ENCODE results near the gene IL6ST.
A peak's percentile ranks its signal among the peaks of the same experiment; 100 is the strongest.

Gene IL6ST

DNA sequence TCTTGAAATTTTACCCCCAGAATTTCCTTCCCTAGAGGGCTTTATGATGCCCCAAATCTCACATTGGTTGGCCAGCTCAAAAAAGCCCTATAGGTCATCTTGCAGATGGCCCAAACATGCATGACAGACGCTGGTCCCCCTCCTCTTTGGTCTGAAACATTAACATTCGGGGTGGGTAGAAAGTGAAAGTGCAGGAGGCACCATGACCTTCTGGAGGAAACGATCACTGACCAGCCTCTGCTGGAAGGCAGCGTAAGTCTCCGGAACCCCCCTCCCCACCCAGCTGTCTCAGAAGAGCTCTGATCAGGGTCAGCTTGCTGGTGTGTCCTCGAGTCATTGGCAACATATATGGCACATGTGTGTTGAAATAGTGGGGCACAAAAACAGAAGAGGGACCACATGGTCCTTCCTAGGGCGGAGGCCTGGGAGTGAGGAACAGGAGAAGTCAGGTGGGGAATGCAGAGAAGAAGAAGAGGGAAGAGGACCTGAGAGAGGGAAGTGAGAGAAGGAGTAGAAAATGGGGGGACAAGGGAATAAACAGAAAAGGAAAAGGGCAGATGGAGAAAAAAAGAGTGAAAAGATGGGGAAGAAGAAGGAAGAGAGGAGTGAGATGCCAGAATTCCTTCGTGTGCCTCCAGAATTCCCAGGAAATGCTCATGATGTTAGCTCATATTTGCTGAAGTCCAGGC is 97.4 kb downstream of the IL6ST start:
- DNase-seq (ENCODE audit: low read depth in 2 of 2): no peak
- no peak overlapping the region for H3K4me3 ChIP-seq (replicated peaks in 1 of 2; ENCODE audit: low read depth in 2 of 2, low read length in 2 of 2)
- TF ChIP-seq, protein P1, sequence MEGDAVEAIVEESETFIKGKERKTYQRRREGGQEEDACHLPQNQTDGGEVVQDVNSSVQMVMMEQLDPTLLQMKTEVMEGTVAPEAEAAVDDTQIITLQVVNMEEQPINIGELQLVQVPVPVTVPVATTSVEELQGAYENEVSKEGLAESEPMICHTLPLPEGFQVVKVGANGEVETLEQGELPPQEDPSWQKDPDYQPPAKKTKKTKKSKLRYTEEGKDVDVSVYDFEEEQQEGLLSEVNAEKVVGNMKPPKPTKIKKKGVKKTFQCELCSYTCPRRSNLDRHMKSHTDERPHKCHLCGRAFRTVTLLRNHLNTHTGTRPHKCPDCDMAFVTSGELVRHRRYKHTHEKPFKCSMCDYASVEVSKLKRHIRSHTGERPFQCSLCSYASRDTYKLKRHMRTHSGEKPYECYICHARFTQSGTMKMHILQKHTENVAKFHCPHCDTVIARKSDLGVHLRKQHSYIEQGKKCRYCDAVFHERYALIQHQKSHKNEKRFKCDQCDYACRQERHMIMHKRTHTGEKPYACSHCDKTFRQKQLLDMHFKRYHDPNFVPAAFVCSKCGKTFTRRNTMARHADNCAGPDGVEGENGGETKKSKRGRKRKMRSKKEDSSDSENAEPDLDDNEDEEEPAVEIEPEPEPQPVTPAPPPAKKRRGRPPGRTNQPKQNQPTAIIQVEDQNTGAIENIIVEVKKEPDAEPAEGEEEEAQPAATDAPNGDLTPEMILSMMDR (IDR thresholded peaks at IDR 0.05; ENCODE audit: low read depth, low read length): no peak

DNA sequence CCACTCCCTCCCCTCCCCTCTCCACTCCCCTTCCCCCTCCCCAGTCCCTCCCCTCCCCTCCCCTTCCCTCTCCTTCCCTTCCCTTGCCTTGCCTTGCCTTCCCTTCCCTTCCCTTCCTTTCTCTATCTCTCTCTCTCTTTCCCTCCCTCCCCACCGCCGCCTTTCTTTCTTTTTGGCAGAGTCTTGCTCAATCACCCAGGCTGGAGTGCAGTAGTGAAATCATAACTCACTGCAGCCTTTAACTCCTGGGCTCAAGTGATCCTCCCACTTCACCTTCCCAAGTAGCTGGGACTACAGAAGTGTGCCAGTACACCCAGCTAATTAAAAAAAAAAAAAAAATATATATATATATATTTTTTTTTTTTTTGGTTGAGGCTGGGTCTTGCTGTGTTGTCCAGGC is 98.1 kb downstream of the IL6ST start:
- peak; percentile 25 to 59 for DNase-seq (ENCODE audit: low read depth in 2 of 2)
- H3K4me3 ChIP-seq (replicated peaks in 1 of 2; ENCODE audit: low read depth in 2 of 2, low read length in 2 of 2): no peak overlapping the region
- TF ChIP-seq, protein P1 (IDR thresholded peaks at IDR 0.05; ENCODE audit: low read depth, low read length): no peak

DNA sequence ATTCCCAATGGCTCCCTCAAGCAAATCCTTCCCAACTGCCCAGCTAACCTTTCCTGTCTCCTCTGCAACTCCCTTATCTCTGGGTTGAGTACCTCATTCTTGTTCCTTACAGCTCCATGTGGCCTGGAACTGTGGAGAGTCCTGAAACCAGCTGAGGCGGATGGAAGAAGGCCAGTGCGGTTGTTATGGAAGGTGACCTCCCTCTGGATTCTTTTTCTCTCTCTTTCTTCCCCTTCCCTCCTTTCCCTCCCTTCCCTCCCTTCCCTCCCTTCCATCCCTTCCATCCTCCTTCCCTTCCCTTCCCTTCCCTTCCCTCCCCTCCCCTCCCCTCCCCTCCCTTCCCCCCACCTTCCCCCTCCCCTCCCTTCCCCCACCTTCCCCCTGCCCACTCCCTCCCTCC is 98.5 kb downstream of the IL6ST start:
- TF ChIP-seq, protein P1 (IDR thresholded peaks at IDR 0.05; ENCODE audit: low read depth, low read length): no peak
- DNase-seq (ENCODE audit: low read depth in 2 of 2): no peak

DNA sequence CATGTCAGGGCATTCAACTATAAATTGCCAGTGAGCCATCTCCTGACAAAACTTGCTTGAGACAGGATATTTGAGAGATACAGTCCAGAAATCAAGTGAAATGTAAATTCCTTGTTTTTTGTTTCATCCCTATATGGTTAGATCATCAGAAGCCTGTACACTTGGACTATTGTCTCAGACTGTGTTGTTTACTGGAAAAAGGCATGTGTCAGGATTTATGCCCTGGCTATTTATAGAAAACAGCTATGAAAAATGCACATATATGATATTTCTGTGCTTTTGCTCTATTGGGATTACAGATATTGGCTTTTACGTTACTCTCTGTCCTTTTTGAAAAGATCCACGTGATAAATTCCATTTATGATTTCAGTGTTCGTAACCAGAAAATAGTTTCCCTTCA is 99.4 kb downstream of the IL6ST start:
- peak in 1 of 2 donors; percentile 46 for DNase-seq (ENCODE audit: low read depth in 2 of 2)
- H3K4me3 ChIP-seq (replicated peaks in 1 of 2; ENCODE audit: low read depth in 2 of 2, low read length in 2 of 2): no peak overlapping the region
- TF ChIP-seq, protein P1 (IDR thresholded peaks at IDR 0.05; ENCODE audit: low read depth, low read length): no peak

More for the DNA sequence above, 98.5 kb downstream of the IL6ST start:
- H3K4me3 ChIP-seq (replicated peaks in 1 of 2; ENCODE audit: low read depth in 2 of 2, low read length in 2 of 2): no peak overlapping the region

DNA sequence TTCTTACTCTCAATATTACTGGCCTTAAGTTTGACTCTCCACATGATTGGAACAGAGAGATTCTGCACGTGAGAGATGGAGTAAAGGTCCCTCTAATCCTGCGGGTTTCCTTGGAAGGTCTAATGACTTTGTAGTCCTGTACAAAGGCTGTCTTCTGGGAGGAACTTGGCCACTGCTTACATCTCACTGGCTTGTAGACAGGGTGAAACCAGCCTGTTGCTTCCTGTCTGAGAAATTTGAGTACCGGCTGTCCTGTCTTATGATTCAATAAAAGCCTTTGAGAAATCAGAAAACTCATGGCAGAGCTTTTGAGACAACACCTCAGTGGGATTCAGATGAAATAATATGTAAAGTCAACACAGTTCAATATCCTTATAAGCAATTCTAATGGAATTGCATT is 100.6 kb downstream of the IL6ST start:
- TF ChIP-seq, protein P1 (IDR thresholded peaks at IDR 0.05; ENCODE audit: low read depth, low read length): no peak
- peak in 1 of 2 donors; percentile 25 for DNase-seq (ENCODE audit: low read depth in 2 of 2)
- no peak overlapping the region for H3K4me3 ChIP-seq (replicated peaks in 1 of 2; ENCODE audit: low read depth in 2 of 2, low read length in 2 of 2)

DNA sequence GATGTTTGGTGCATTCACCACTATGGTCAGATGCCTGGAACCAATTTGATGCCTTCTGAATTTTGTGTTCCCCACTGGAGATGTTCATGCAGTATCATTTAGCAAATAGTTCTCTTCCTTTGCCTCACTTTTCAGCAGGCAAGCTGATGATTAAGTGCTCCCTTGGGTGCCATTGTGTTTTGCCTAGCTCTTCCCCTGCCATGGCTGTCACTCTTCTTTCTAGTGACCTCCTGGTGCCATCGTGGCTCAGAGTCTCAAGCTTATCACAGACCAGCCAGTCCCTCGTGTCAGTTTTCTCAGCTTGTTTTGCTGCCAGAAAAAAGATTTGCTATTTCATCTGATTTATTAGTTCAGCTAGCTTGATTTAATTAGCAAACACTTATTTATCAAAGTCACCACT is 102.3 kb downstream of the IL6ST start:
- TF ChIP-seq, protein P1 (IDR thresholded peaks at IDR 0.05; ENCODE audit: low read depth, low read length): no peak
- no peak overlapping the region for H3K4me3 ChIP-seq (replicated peaks in 1 of 2; ENCODE audit: low read depth in 2 of 2, low read length in 2 of 2)
- no peak for DNase-seq (ENCODE audit: low read depth in 2 of 2)

DNA sequence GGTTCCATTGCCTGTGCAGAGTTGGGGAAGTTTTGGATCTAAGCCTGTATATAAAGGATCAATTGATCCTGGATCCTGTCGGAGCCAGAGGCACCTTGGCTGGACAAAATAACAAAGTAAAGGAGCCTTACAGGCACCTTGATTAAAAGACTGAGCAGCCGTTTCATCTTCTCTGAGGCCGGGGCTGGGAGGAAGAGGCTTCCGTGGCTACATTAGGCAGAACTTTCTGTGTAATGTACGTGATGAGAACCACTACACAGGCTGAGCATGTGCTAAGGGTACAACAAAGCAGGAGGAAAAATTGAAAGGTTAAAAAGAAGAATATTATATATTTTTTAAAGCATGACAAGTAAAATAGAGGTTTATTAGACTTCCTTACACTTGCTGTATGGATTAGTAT is 106.6 kb downstream of the IL6ST start:
- TF ChIP-seq, protein P1 (IDR thresholded peaks at IDR 0.05; ENCODE audit: low read depth, low read length): no peak
- H3K4me3 ChIP-seq (replicated peaks in 1 of 2; ENCODE audit: low read depth in 2 of 2, low read length in 2 of 2): no peak overlapping the region
- no peak for DNase-seq (ENCODE audit: low read depth in 2 of 2)
